Keratinocyte (primary cell): ENCODE results near the gene DUSP5.
A peak's percentile ranks its signal among the peaks of the same experiment; 100 is the strongest.

Source experiments
- EZH2 ChIP-seq: IDR thresholded peaks from one replicate; pipeline ENCODE4 v1.6.1; 2012; ENCODE audit warnings: inconsistent platforms, mild to moderate bottlenecking, low read length, moderate library complexity
- TF ChIP-seq, protein P1 (sequence below), 3 experiments: IDR thresholded peaks in 1 of 3; conservative IDR thresholded peaks in 1 of 3; optimal IDR thresholded peaks in 1 of 3; 2 replicates in 2 of 3; 3 replicates in 1 of 3; pipeline versions ENCODE3 to v1.5.1; 2011; ENCODE audit warnings: low read length in 3 of 3, mild to moderate bottlenecking in 3 of 3, moderate library complexity in 2 of 3, control low read depth in 1 of 3, inconsistent platforms in 1 of 3; ENCODE audit not compliant: insufficient read depth in 2 of 3; ENCODE audit errors: extremely low read depth in 1 of 3

DNA sequence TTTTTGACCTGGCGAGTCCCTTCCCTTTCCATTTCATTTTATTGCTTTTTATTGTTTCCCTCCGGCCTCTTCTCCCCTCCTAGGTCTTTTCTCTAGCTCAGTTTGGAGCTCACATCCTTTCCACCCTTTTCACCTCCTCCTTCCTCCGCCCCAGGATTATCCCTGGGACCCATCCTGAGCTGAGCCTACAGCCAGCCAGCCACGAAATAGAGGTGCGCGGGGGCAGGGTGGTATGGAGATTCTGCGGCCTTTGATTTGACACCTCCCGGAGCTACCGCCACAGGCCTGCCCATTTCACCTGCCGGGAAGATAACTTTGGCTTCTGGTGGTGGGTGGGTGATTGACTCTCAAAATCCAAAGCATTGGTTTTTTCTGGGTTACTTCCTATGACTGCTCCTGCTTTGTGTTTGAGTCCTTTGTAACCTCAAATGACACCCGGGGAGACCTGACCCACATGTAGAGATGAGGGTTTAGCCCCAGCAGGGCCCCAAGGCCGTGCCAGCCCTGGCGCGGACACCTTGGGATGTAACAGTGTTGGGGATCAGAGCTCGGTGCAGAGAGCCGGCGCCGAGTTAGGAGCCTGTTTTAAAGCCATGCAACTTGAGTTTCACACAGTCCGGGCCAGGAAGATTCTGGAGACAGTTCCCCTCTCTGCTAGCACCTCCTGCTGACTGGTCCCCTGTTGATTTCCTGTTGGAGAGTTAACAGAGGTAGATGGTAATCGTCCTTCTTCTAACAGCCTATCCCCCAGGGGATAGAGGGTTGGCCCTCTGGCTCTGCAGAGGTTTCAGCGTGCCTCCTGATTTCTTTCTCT is 1.5 kb downstream of the DUSP5 start:
- TF ChIP-seq, protein P1, sequence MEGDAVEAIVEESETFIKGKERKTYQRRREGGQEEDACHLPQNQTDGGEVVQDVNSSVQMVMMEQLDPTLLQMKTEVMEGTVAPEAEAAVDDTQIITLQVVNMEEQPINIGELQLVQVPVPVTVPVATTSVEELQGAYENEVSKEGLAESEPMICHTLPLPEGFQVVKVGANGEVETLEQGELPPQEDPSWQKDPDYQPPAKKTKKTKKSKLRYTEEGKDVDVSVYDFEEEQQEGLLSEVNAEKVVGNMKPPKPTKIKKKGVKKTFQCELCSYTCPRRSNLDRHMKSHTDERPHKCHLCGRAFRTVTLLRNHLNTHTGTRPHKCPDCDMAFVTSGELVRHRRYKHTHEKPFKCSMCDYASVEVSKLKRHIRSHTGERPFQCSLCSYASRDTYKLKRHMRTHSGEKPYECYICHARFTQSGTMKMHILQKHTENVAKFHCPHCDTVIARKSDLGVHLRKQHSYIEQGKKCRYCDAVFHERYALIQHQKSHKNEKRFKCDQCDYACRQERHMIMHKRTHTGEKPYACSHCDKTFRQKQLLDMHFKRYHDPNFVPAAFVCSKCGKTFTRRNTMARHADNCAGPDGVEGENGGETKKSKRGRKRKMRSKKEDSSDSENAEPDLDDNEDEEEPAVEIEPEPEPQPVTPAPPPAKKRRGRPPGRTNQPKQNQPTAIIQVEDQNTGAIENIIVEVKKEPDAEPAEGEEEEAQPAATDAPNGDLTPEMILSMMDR (optimal IDR thresholded peaks at IDR 0.05 in 1 of 3, IDR thresholded peaks at IDR 0.05 in 1 of 3, conservative IDR thresholded peaks at IDR 0.05 in 1 of 3; ENCODE audit: extremely low read depth in 1 of 3, insufficient read depth in 2 of 3, low read length in 3 of 3), result peak; percentile 43 to 62 (median 57)
- TF ChIP-seq EZH2, result no peak
